HepG2 (cell line): ENCODE data around the gene RPS6KA5. TPM values are rescaled to one million over a fixed set of nuclear protein-coding genes. Genes with fewer than 3 reads are reported as not detected.
A peak's percentile ranks its signal among the peaks of the same experiment; 100 is the strongest.

Experiments used
- ATAC-seq: fragments of 200-7000 bp; cut with Tn5 transposase; 3 replicates; pipeline ENCODE4 v1.9.1; 2020; ENCODE audit warnings: mild to moderate bottlenecking, moderate library complexity
- BruUV-seq: library from RNA; stranded (reverse); fragments of 400-500 nt; replicated peaks from 2 replicates; lab custom pipeline; 2021; lab: Mats Ljungman, UMichigan
- CTCF ChIA-PET: fragments of 300-600 bp; formaldehyde crosslinking; extraction: SDS; loops from one replicate; lab custom pipeline; 2021; ENCODE audit warnings: low total read pairs, inconsistent platforms, low intra/inter-chr PET ratio; lab: Yijun Ruan, JAX
- POLR2A ChIA-PET: fragments of 350-600 bp; sonication (Branson Sonifier 250); formaldehyde crosslinking; loops from one replicate; lab custom pipeline; 2020; ENCODE audit warnings: antibody characterized with exemption, inconsistent platforms; lab: Yijun Ruan, JAX
- DNase-seq: peaks from one replicate; pipeline ENCODE4 v3.0.0-alpha.2; 2015; ENCODE audit warnings: low spot score
- FAIRE-seq: peaks from 3 replicates; lab custom pipeline; 2011; peaks lifted over from hg19 to GRCh38; lab: Jason Lieb, UNC
- H2AFZ ChIP-seq: one replicate; pipeline ENCODE4 v1.6.1; 2011; ENCODE audit warnings: low read length, inconsistent platforms
- H3K27ac ChIP-seq: fragments of 300-600 bp; 3 replicates; pipeline ENCODE4 v1.8.0; 2011; ENCODE audit warnings: mixed run types, mild to moderate bottlenecking, mixed read lengths, low read length, inconsistent platforms; ENCODE audit not compliant: insufficient read depth; ENCODE audit errors: extremely low read length
- H3K27me3 ChIP-seq, 2 experiments: fragments of 200-600 bp in 1 of 2; 2 replicates in 1 of 2; 3 replicates in 1 of 2; pipeline versions ENCODE4 v1.6.0 to v1.8.0; 2011; ENCODE audit warnings: low read length in 2 of 2, mild to moderate bottlenecking in 2 of 2, moderate library complexity in 2 of 2, inconsistent platforms in 1 of 2; ENCODE audit not compliant: insufficient read depth in 2 of 2, control insufficient read depth in 1 of 2
- H3K36me3 ChIP-seq, 2 experiments: fragments of 200-600 bp in 1 of 2; replicated peaks in 1 of 2; 2 replicates in 1 of 2; 3 replicates in 1 of 2; pipeline versions ENCODE4 v1.5.1 to v1.8.0; 2011; ENCODE audit warnings: low read length in 2 of 2, inconsistent platforms in 1 of 2; ENCODE audit not compliant: insufficient read depth in 2 of 2, control insufficient read depth in 1 of 2
- H3K4me1 ChIP-seq: 2 replicates; pipeline ENCODE4 v1.5.1; 2012; ENCODE audit warnings: low read length, inconsistent platforms; ENCODE audit not compliant: insufficient read depth
- H3K4me2 ChIP-seq: 2 replicates; pipeline ENCODE4 v1.6.0; 2011; ENCODE audit warnings: low read depth, low read length, inconsistent platforms
- H3K4me3 ChIP-seq, 3 experiments: fragments of 200-600 bp in 1 of 3; sonication (generic), shearing (Covaris generic) in 1 of 3; replicated peaks in 1 of 3; 2 replicates each; pipeline ENCODE4 v1.5.1; 2011 to 2016; ENCODE audit warnings: low read length in 3 of 3, inconsistent platforms in 2 of 3, low read depth in 2 of 3, mild to moderate bottlenecking in 2 of 3, control low read depth in 1 of 3, mixed read lengths in 1 of 3; ENCODE audit not compliant: insufficient read depth in 1 of 3
- H3K79me2 ChIP-seq: one replicate; pipeline ENCODE4 v1.6.1; 2011; ENCODE audit warnings: low read length, inconsistent platforms; ENCODE audit not compliant: insufficient read depth
- H3K9ac ChIP-seq: 2 replicates; pipeline ENCODE4 v1.6.0; 2011; ENCODE audit warnings: mild to moderate bottlenecking, low read depth, low read length, inconsistent platforms; ENCODE audit not compliant: insufficient read depth
- H3K9me3 ChIP-seq: 2 replicates; pipeline ENCODE4 v1.5.1; 2012; ENCODE audit warnings: mild to moderate bottlenecking, low read length
- H4K20me1 ChIP-seq: 2 replicates; pipeline ENCODE4 v1.6.0; 2011; ENCODE audit warnings: inconsistent platforms, mild to moderate bottlenecking, low read length, moderate library complexity; ENCODE audit not compliant: insufficient read depth
- ARID2 ChIP-seq: sonication (generic); formaldehyde crosslinking; IDR thresholded peaks from 2 replicates; pipeline ENCODE4 v1.8.1; 2022; ENCODE audit warnings: mild to moderate bottlenecking, missing genetic modification reagents, borderline replicate concordance
- CHD2 ChIP-seq: IDR thresholded peaks from 2 replicates; pipeline ENCODE4 v1.6.1; 2011; ENCODE audit warnings: low read depth, low read length, improper control_type of control experiment
- CTCF ChIP-seq: sonication (generic); formaldehyde crosslinking; IDR thresholded peaks from 2 replicates; pipeline ENCODE4 v1.5.0; 2020; ENCODE audit warnings: mild to moderate bottlenecking, missing genetic modification reagents, moderate library complexity
- LBX2 ChIP-seq: sonication (generic); formaldehyde crosslinking; IDR thresholded peaks from 2 replicates; pipeline ENCODE4 v1.5.0; 2020; ENCODE audit warnings: missing genetic modification reagents, mild to moderate bottlenecking, borderline replicate concordance
- SP5 ChIP-seq: IDR thresholded peaks from 2 replicates; pipeline ENCODE4 v1.6.1; 2016; ENCODE audit warnings: low read depth, borderline replicate concordance
- ZFY ChIP-seq: sonication (generic); formaldehyde crosslinking; IDR thresholded peaks from 2 replicates; pipeline ENCODE4 v1.4.0; 2020; ENCODE audit warnings: missing genetic modification reagents
- ZKSCAN1 ChIP-seq: fragments of 150-350 bp; IDR thresholded peaks from 2 replicates; pipeline ENCODE4 v1.6.1; 2014; ENCODE audit warnings: low read length
- ZMYM2 ChIP-seq: sonication (generic); formaldehyde crosslinking; IDR thresholded peaks from 2 replicates; pipeline ENCODE4 v1.8.0; 2022; ENCODE audit warnings: mild to moderate bottlenecking, missing genetic modification reagents
- ZNF574 ChIP-seq: sonication (generic); formaldehyde crosslinking; IDR thresholded peaks from 2 replicates; pipeline ENCODE4 v1.4.0; 2020; ENCODE audit warnings: missing genetic modification reagents
- ZNF772 ChIP-seq: sonication (generic); formaldehyde crosslinking; IDR thresholded peaks from 2 replicates; pipeline ENCODE4 v1.5.0; 2020; ENCODE audit warnings: mild to moderate bottlenecking, missing genetic modification reagents
- WGBS: methylation state at CpG from one replicate; pipeline ENCODE4 v1.1.6; 2017; ENCODE audit warnings: low lambda C conversion rate; 5-methylcytosine and 5-hydroxymethylcytosine counted together
- in situ Hi-C: cut with HindIII; loops from 2 replicates; pipeline ENCODE4 v1.10.0; 2017; ENCODE audit warnings: low pct_unique_long_range_greater_than_20kb; ENCODE audit not compliant: extremely low pct_ligation_motif_present
- intact Hi-C: fragments of 100-400 bp; cut with micrococcal nuclease; formaldehyde crosslinking; loops from one replicate; pipeline ENCODE4 v1.10.0; 2022; ENCODE audit not compliant: unreplicated experiment
- polyA plus RNA-seq, 8 experiments: library from polyadenylated mRNA; depleted of rRNA in 3 of 8; stranded (reverse) in 7 of 8; unstranded in 1 of 8; fragments of >200 nt; fragmentation: Illumina TruSeq in 4 of 8; extraction: Trizol in 4 of 8; gene quantifications; 2 replicates each; pipeline versions ENCODE4 v1.2.1 to v1.2.3, GENCODE V29; 2011 to 2016; ENCODE audit warnings: low read depth in 4 of 8, missing spikeins in 1 of 8, mixed read lengths in 1 of 8; ENCODE audit not compliant: insufficient read depth in 1 of 8
- total RNA-seq, 5 experiments: library from RNA; depleted of rRNA; stranded (reverse); fragments of >200 nt; fragmentation: Illumina TruSeq; extraction: Trizol; gene quantifications; 2 replicates each; pipeline ENCODE4 v1.2.3, GENCODE V29; 2016; ENCODE audit warnings: low read depth in 1 of 5

RPS6KA5 gene
- total and polyA plus RNA-seq, 2 of the 13 experiments (the other 11 are each of a cell fraction or from before 2014, with no cell fraction given), result 0.50 to 0.58 TPM

- H3K4me3 ChIP-seq, result no peak overlapping the region; a peak in 1 of 6 replicates
- peaks cover 25% of the 10 kb centered on the region for H3K4me1 ChIP-seq
- DNase-seq, result no peak
- H3K27me3 ChIP-seq, result peaks cover 0 to 20% of the 10 kb centered on the region in 2 experiments
- in situ Hi-C loops (no loop called here), intact Hi-C loops (no loop called here)
- H3K4me2 ChIP-seq, result peak overlapping the region; percentile 47; the same call in 1 of the 2 replicates
- H3K79me2 ChIP-seq, result no peaks in the 10 kb centered on the region
- CTCF ChIA-PET, result no interaction called here
- no peak overlapping the region for H2AFZ ChIP-seq
- no peak overlapping the region for H3K27ac ChIP-seq
- no TSS peak for BruUV-seq
- 47% methylated on average over 6 of the region's 16 CpGs for WGBS
- FAIRE-seq, result no peak
- ATAC-seq, result peak; percentile 11
- POLR2A ChIA-PET, result no interaction called here
- H4K20me1 ChIP-seq, result no peaks in the 10 kb centered on the region
- no peaks in the 10 kb centered on the region for H3K9me3 ChIP-seq
- no peak overlapping the region for H3K9ac ChIP-seq
- TF ChIP-seq ZKSCAN1 (peak; percentile 54; the same call in 1 of the 2 replicates), ZNF772 (CRISPR knock-in tag) (no peak)
- TF ChIP-seq, all 625 proteins: peak for 1
- H3K36me3 ChIP-seq, result no peaks in the 10 kb centered on the region
Observed at GRCh38 chr14:90816681-90817436, 243.6 kb downstream of the RPS6KA5 start.

GRCh38 chr14:90815822-90816662 lies 244.4 kb downstream of the RPS6KA5 start, which contains the start of gene TTC7B:
Gene TTC7B, minus strand, starts transcription at chr14:90816430. Its CDS starts 135 bp downstream, at chr14:90816295.
- Histone ChIP-seq H3K27me3 (peaks cover 0 to 20% of the 10 kb centered on the region in 2 experiments), H2AFZ (peak within 1 kb of the TSS; percentile 60), H3K79me2 (no peaks in the 10 kb centered on the region), H4K20me1 (no peaks in the 10 kb centered on the region), H3K4me1 (peaks cover 25% of the 10 kb centered on the region), H3K27ac (no peak within 1 kb of the TSS), H3K9me3 (no peaks in the 10 kb centered on the region), H3K4me3 (peak within 1 kb of the TSS; percentile 58 to 65 (median 59); a peak in 4 of 6 replicates), H3K9ac (peak within 1 kb of the TSS; percentile 46; the same call in 1 of the 2 replicates), H3K36me3 (no peaks in the 10 kb centered on the region), H3K4me2 (peak within 1 kb of the TSS; percentile 64)
- no TSS peak for BruUV-seq
- no peak for FAIRE-seq
- 5% methylated on average over 26 of the region's 111 CpGs for WGBS
- peak; percentile 78 for ATAC-seq
- no peak for DNase-seq
- POLR2A ChIA-PET, result no interaction called here
- CTCF ChIA-PET, result no interaction called here
- in situ Hi-C loops, result no loop called here
- intact Hi-C loops, result no loop called here
- TF ChIP-seq SP5 (CRISPR knock-in tag) (no peak), ARID2 (CRISPR knock-in tag) (no peak), ZMYM2 (CRISPR knock-in tag) (no peak), ZFY (CRISPR knock-in tag) (peak; percentile 28; the same call in 1 of the 2 replicates), LBX2 (CRISPR knock-in tag) (no peak), CTCF (CRISPR knock-in tag) (peak; percentile 33; the same call in 1 of the 2 replicates), ZNF574 (CRISPR knock-in tag) (no peak), CHD2 (no peak)
